H1 (cell line): ENCODE data around the gene SLC6A2. TPM values are rescaled to one million over a fixed set of nuclear protein-coding genes. Genes with fewer than 3 reads are reported as not detected.

Experiments
- CTCF ChIA-PET: fragments of 300-600 bp; sonication (Branson Sonifier 250); formaldehyde crosslinking; loops from one replicate; lab custom pipeline; 2021; ENCODE audit not compliant: partially characterized antibody; lab: Charles Lee
- POLR2A ChIA-PET: fragments of 300-600 bp; sonication (Branson Sonifier 250); formaldehyde crosslinking; loops from one replicate; lab custom pipeline; 2021; ENCODE audit warnings: inconsistent platforms; ENCODE audit not compliant: partially characterized antibody; lab: Charles Lee
- DNase-seq, 2 experiments: peaks; one replicate each; pipeline versions ENCODE4 v3.0.0 to v3.0.0-alpha.2; 2010 to 2022; ENCODE audit warnings: low spot score in 2 of 2, low read depth in 1 of 2, mixed read lengths in 1 of 2
- FAIRE-seq: peaks from 2 replicates; lab custom pipeline; 2011; peaks lifted over from hg19 to GRCh38; lab: Jason Lieb, UNC
- H2AFZ ChIP-seq: 2 replicates; pipeline ENCODE4 v1.8.1; 2012; ENCODE audit warnings: low read length, inconsistent platforms
- H2AK5ac ChIP-seq: 2 replicates; pipeline ENCODE4 v1.6.1; 2013; ENCODE audit warnings: low read depth, low read length
- H2BK120ac ChIP-seq: replicated peaks from 2 replicates; pipeline ENCODE3; 2013; ENCODE audit warnings: low read depth, low read length, inconsistent platforms
- H2BK12ac ChIP-seq: 2 replicates; pipeline ENCODE4 v1.6.1; 2013; ENCODE audit warnings: low read depth, low read length
- H2BK15ac ChIP-seq: 2 replicates; pipeline ENCODE4 v1.6.1; 2013; ENCODE audit warnings: low read length
- H2BK20ac ChIP-seq: 2 replicates; pipeline ENCODE4 v1.6.1; 2013; ENCODE audit warnings: low read length
- H2BK5ac ChIP-seq: 2 replicates; pipeline ENCODE4 v1.6.1; 2013; ENCODE audit warnings: low read depth, low read length
- H3K14ac ChIP-seq: 2 replicates; pipeline ENCODE4 v1.6.1; 2013; ENCODE audit warnings: inconsistent platforms; ENCODE audit not compliant: insufficient read length
- H3K18ac ChIP-seq: 2 replicates; pipeline ENCODE4 v1.6.1; 2013; ENCODE audit warnings: low read length; ENCODE audit errors: extremely low read depth
- H3K23ac ChIP-seq: 2 replicates; pipeline ENCODE4 v1.6.1; 2013; ENCODE audit warnings: inconsistent platforms; ENCODE audit not compliant: insufficient read length
- H3K23me2 ChIP-seq: 2 replicates; pipeline ENCODE4 v1.6.1; 2013; ENCODE audit warnings: low read depth, low read length
- H3K27ac ChIP-seq: 2 replicates; pipeline ENCODE4 v1.6.1; 2011; ENCODE audit warnings: low read depth, low read length, inconsistent platforms
- H3K27me3 ChIP-seq, 4 experiments: replicated peaks in 1 of 4; 1 replicate in 1 of 4; 2 replicates in 3 of 4; pipeline versions ENCODE4 v1.6.1 to v1.8.1; 2011 to 2013; ENCODE audit warnings: low read length in 3 of 4, mild to moderate bottlenecking in 3 of 4, inconsistent platforms in 2 of 4, mixed read lengths in 2 of 4, moderate library complexity in 1 of 4; ENCODE audit not compliant: control insufficient read depth in 3 of 4, insufficient read depth in 3 of 4; ENCODE audit errors: extremely low read depth in 1 of 4
- H3K36me3 ChIP-seq, 4 experiments: 2 replicates each; pipeline versions ENCODE4 v1.6.1 to v1.8.1; 2011 to 2013; ENCODE audit warnings: mild to moderate bottlenecking in 4 of 4, low read length in 3 of 4, moderate library complexity in 2 of 4, control low read depth in 1 of 4, inconsistent platforms in 1 of 4; ENCODE audit not compliant: insufficient read depth in 4 of 4, control insufficient read depth in 2 of 4
- H3K4ac ChIP-seq: replicated peaks from 2 replicates; pipeline ENCODE3; 2013; ENCODE audit warnings: low read length, low read depth, mixed read lengths, inconsistent platforms; ENCODE audit not compliant: insufficient read length
- H3K4me1 ChIP-seq, 4 experiments: replicated peaks in 1 of 4; 1 replicate in 1 of 4; 2 replicates in 3 of 4; pipeline versions ENCODE4 v1.6.1 to v1.8.1; 2011 to 2013; ENCODE audit warnings: low read length in 3 of 4, inconsistent platforms in 2 of 4, mixed read lengths in 1 of 4; ENCODE audit not compliant: insufficient read depth in 4 of 4, control insufficient read depth in 3 of 4
- H3K4me2 ChIP-seq, 2 experiments: 2 replicates each; pipeline versions ENCODE4 v1.6.1 to v1.8.1; 2011 to 2013; ENCODE audit warnings: low read depth in 2 of 2, low read length in 2 of 2, control low read depth in 1 of 2, inconsistent platforms in 1 of 2, mild to moderate bottlenecking in 1 of 2; ENCODE audit not compliant: insufficient read depth in 1 of 2
- H3K4me3 ChIP-seq, 4 experiments: fragments of 200-600, 300-600 bp in 1 of 4; sonication (generic), shearing (Covaris generic), sonication (Bioruptor Twin) in 1 of 4; 2 replicates each; pipeline versions ENCODE4 v1.5.1 to v1.8.1; 2011 to 2016; ENCODE audit warnings: low read length in 4 of 4, low read depth in 3 of 4, control low read depth in 2 of 4, inconsistent platforms in 2 of 4, mild to moderate bottlenecking in 2 of 4, mixed read lengths in 1 of 4, moderate library complexity in 1 of 4; ENCODE audit not compliant: insufficient read depth in 2 of 4; ENCODE audit errors: extremely low read depth in 1 of 4
- H3K56ac ChIP-seq: replicated peaks from 2 replicates; pipeline ENCODE3; 2013; ENCODE audit warnings: low read depth, mild to moderate bottlenecking, mixed read lengths, low read length, inconsistent platforms; ENCODE audit not compliant: insufficient read length
- H3K79me1 ChIP-seq: 2 replicates; pipeline ENCODE4 v1.6.1; 2013; ENCODE audit warnings: low read depth, low read length, control low read depth
- H3K79me2 ChIP-seq, 2 experiments: 2 replicates each; pipeline versions ENCODE4 v1.6.1 to v1.8.1; 2012 to 2013; ENCODE audit warnings: low read length in 2 of 2, mild to moderate bottlenecking in 2 of 2, inconsistent platforms in 1 of 2; ENCODE audit not compliant: insufficient read depth in 2 of 2, control insufficient read depth in 1 of 2
- H3K9ac ChIP-seq, 4 experiments: replicated peaks in 1 of 4; 1 replicate in 1 of 4; 2 replicates in 3 of 4; pipeline versions ENCODE4 v1.6.1 to v1.8.1; 2011 to 2013; ENCODE audit warnings: low read depth in 3 of 4, low read length in 3 of 4, control low read depth in 2 of 4, mild to moderate bottlenecking in 2 of 4, moderate library complexity in 2 of 4, inconsistent platforms in 1 of 4; ENCODE audit errors: extremely low read depth in 1 of 4
- H3K9me3 ChIP-seq, 2 experiments: 2 replicates each; pipeline versions ENCODE4 v1.6.1 to v1.8.1; 2012 to 2013; ENCODE audit warnings: mild to moderate bottlenecking in 2 of 2, moderate library complexity in 2 of 2, control low read depth in 1 of 2, inconsistent platforms in 1 of 2, low read depth in 1 of 2, low read length in 1 of 2, mixed read lengths in 1 of 2; ENCODE audit not compliant: insufficient read depth in 2 of 2
- H4K20me1 ChIP-seq, 2 experiments: replicated peaks in 1 of 2; 2 replicates each; pipeline versions ENCODE3 to v1.8.1; 2011 to 2013; ENCODE audit warnings: inconsistent platforms in 2 of 2, low read length in 2 of 2, mild to moderate bottlenecking in 1 of 2; ENCODE audit not compliant: insufficient read depth in 2 of 2, control insufficient read depth in 1 of 2
- H4K5ac ChIP-seq: 2 replicates; pipeline ENCODE4 v1.6.1; 2013; ENCODE audit warnings: low read length, low read depth, mixed read lengths, inconsistent platforms; ENCODE audit not compliant: insufficient read length
- H4K8ac ChIP-seq: 2 replicates; pipeline ENCODE4 v1.8.0; 2013; ENCODE audit warnings: mild to moderate bottlenecking, moderate library complexity, low read length, inconsistent platforms; ENCODE audit not compliant: insufficient read depth; ENCODE audit errors: extremely low read depth
- H4K91ac ChIP-seq: replicated peaks from 2 replicates; pipeline ENCODE3; 2013; ENCODE audit warnings: low read length, mixed read lengths, inconsistent platforms; ENCODE audit not compliant: insufficient read length
- BRCA1 ChIP-seq: IDR thresholded peaks from 2 replicates; pipeline ENCODE4 v1.6.1; 2012; ENCODE audit warnings: low read depth, low read length, improper control_type of control experiment
- CBX8 ChIP-seq: fragments of 300-800, 300-1000 bp; sonication (generic); IDR thresholded peaks from 2 replicates; pipeline ENCODE4 v1.7.1; 2016; ENCODE audit warnings: low read depth, low read length, borderline replicate concordance
- CEBPB ChIP-seq: IDR thresholded peaks from 2 replicates; pipeline ENCODE4 v1.6.1; 2012; ENCODE audit warnings: low read depth, low read length
- CHD1 ChIP-seq: IDR thresholded peaks from 2 replicates; pipeline ENCODE4 v1.6.1; 2012; ENCODE audit warnings: low read depth, low read length, improper control_type of control experiment
- EZH2 ChIP-seq: fragments of 200-600 bp; sonication (generic); IDR thresholded peaks from 2 replicates; pipeline ENCODE4 v1.7.1; 2012; ENCODE audit warnings: low read depth, mild to moderate bottlenecking, moderate library complexity, low read length, inconsistent platforms; ENCODE audit not compliant: severe bottlenecking
- HDAC2 ChIP-seq, 2 experiments: fragments of 300-600 bp in 1 of 2; sonication (generic) in 1 of 2; IDR thresholded peaks; 2 replicates each; pipeline ENCODE4 v1.6.1; 2011 to 2012; ENCODE audit warnings: low read depth in 2 of 2, low read length in 2 of 2, mild to moderate bottlenecking in 2 of 2, moderate library complexity in 2 of 2, borderline replicate concordance in 1 of 2, inconsistent platforms in 1 of 2
- PHF8 ChIP-seq: fragments of 200-600 bp; sonication (generic); conservative IDR thresholded peaks from 2 replicates; pipeline ENCODE4 v1.7.1; 2012; ENCODE audit warnings: low read depth, mild to moderate bottlenecking, inconsistent platforms, low read length, moderate library complexity
- RBBP5 ChIP-seq: IDR thresholded peaks from 2 replicates; pipeline ENCODE4 v1.7.1; 2012; ENCODE audit warnings: low read depth, mild to moderate bottlenecking, inconsistent platforms, low read length, moderate library complexity, borderline replicate concordance
- SAP30 ChIP-seq: fragments of 300-600 bp; sonication (generic); IDR thresholded peaks from 2 replicates; pipeline ENCODE4 v1.7.1; 2012; ENCODE audit warnings: low read length, moderate library complexity, mild to moderate bottlenecking, inconsistent platforms; ENCODE audit not compliant: insufficient read depth, insufficient replicate concordance
- SUZ12 ChIP-seq: fragments of 200-600 bp; sonication (generic); IDR thresholded peaks from 2 replicates; pipeline ENCODE4 v1.6.1; 2012; ENCODE audit warnings: mild to moderate bottlenecking, inconsistent platforms, low read length, moderate library complexity, mixed read lengths
- TBP ChIP-seq: IDR thresholded peaks from 2 replicates; pipeline ENCODE4 v1.6.1; 2011; ENCODE audit warnings: low read depth, low read length, improper control_type of control experiment
- WGBS, 2 experiments: shearing (Covaris generic) in 1 of 2; methylation state at CpG; one replicate each; pipeline versions ENCODE4 v1.1.6 to v1.1.7; 2013 to 2015; ENCODE audit warnings: low lambda C conversion rate in 2 of 2, mixed read lengths in 2 of 2, inconsistent platforms in 1 of 2, low coverage in 1 of 2, missing lambda C conversion rate in 1 of 2; ENCODE audit not compliant: insufficient replicate concordance in 2 of 2, insufficient coverage in 1 of 2, insufficient read length in 1 of 2; ENCODE audit errors: extremely low coverage in 1 of 2, missing lambda C conversion rate in 1 of 2; 5-methylcytosine and 5-hydroxymethylcytosine counted together
- polyA plus RNA-seq, 7 experiments: library from polyadenylated mRNA; depleted of rRNA in 3 of 7; stranded (reverse) in 5 of 7; unstranded in 2 of 7; fragments of >200 nt in 5 of 7; fragments of 200-250 nt in 2 of 7; gene quantifications; 1 replicate in 5 of 7; 2 replicates in 1 of 7; 4 replicates in 1 of 7; pipeline versions ENCODE4 v1.2.1 to v1.2.3, GENCODE V29; 2011 to 2013; ENCODE audit warnings: missing spikeins in 2 of 7, mixed read lengths in 2 of 7
- total RNA-seq: library from RNA; stranded (reverse); fragmentation: NEBNext Ultra II Directional; extraction: Animal tissue kit (Norgen Biotek cat#: 25700); gene quantifications from 2 replicates; pipeline ENCODE4 v1.2.1, GENCODE V29; 2021

SLC6A2 gene
- total and polyA plus RNA-seq, 2 of the 8 experiments (the other 6 are each of a cell fraction or from before 2014, with no cell fraction given) = 0.35 TPM; not detected in 1

DNA sequence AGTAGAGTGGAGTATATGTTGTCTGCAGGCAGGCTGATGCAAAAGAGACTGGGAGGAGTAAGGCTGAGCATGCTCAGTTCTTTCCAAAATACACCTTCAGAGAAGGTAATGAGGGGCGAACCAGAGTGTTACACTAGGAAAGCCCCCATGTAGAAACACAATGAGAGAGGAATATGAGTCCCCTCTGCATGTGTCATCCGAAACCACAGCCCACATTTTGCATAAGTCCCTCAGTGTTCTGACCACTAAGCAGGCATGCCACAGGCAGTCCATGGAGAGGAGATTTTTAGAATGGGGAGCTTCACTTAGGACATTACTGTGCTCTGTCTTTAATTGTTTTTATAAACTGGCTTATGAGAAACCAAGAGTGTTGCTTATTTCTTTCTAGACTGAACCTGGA, 32.0 kb downstream of the SLC6A2 start:
- H3K27ac ChIP-seq = no peak overlapping the region
- H2AFZ ChIP-seq = 0 out of 2 replicates have a peak overlapping the region, but pooled peaks have one; percentile 24
- peaks cover 0 to 3% (median 0%) of the 10 kb centered on the region in 4 experiments; a peak in 2 of 7 replicates for H3K4me1 ChIP-seq
- no peak overlapping the region for H3K4me2 ChIP-seq
- no peak overlapping the region for H3K23ac ChIP-seq
- no peak overlapping the region for H3K9ac ChIP-seq
- H3K4me3 ChIP-seq = no peak overlapping the region
- no peak overlapping the region for H2BK15ac ChIP-seq
- TF ChIP-seq CEBPB (no peak), HDAC2 (IDR thresholded peaks at IDR 0.05; ENCODE audit: borderline replicate concordance in 1 of 2, low read depth in 2 of 2, low read length in 2 of 2) (no peak), EZH2 (no peak), TBP (no peak), CBX8 (no peak), BRCA1 (no peak), CHD1 (no peak), SUZ12 (no peak), RBBP5 (no peak), SAP30 (no peak), PHF8 (no peak)
- no peaks in the 10 kb centered on the region for H3K79me1 ChIP-seq
- H2BK20ac ChIP-seq = no peak overlapping the region
- H3K27me3 ChIP-seq = no peaks in the 10 kb centered on the region; a peak in 1 of 7 replicates
- no peak overlapping the region for H2BK5ac ChIP-seq
- H2BK12ac ChIP-seq = no peak overlapping the region
- no peak overlapping the region for H4K91ac ChIP-seq
- H2AK5ac ChIP-seq = no peak overlapping the region
- no peak overlapping the region for H3K56ac ChIP-seq
- H3K4ac ChIP-seq = no peak overlapping the region
- DNase-seq (no peak), FAIRE-seq (no peak)
- no peaks in the 10 kb centered on the region for H4K20me1 ChIP-seq
- 77% methylated on average over 2 of the region's 2 CpGs; no CpG with 5 or more reads in 1 of the 2 experiments for WGBS, 2 experiments
- POLR2A ChIA-PET = no interaction called here
- no peak overlapping the region for H4K5ac ChIP-seq
- no peaks in the 10 kb centered on the region; a peak in 1 of 8 replicates for H3K36me3 ChIP-seq
- 0 out of 4 replicates have a peak, but pooled peaks cover 0 to 4% of the 10 kb centered on the region in 2 experiments for H3K9me3 ChIP-seq
- no peak overlapping the region for H4K8ac ChIP-seq
- no peak overlapping the region for H3K14ac ChIP-seq
- CTCF ChIA-PET = interaction anchor here (0.9 to 5.8 kb wide), 7 partner anchors 10 to 223 kb away, joined by 3 to 41 read pairs (median 4); no protein-coding TSS in a partner anchor
- H3K79me2 ChIP-seq = no peaks in the 10 kb centered on the region
- H3K23me2 ChIP-seq = peaks cover 4% of the 10 kb centered on the region; the same call in 1 of the 2 replicates
- no peak overlapping the region for H3K18ac ChIP-seq
- no peak overlapping the region for H2BK120ac ChIP-seq
